ENCODE results near the gene IL10RB. TPM values are rescaled to one million over a fixed set of nuclear protein-coding genes. Genes with fewer than 3 reads are reported as not detected.
A peak's percentile ranks its signal among the peaks of the same experiment; 100 is the strongest.

The IL10RB gene
- total and polyA plus RNA-seq, 2 of the 13 experiments (the other 11 are each of a cell fraction or from before 2014, with no cell fraction given): 17.4 to 18.2 TPM

DNA sequence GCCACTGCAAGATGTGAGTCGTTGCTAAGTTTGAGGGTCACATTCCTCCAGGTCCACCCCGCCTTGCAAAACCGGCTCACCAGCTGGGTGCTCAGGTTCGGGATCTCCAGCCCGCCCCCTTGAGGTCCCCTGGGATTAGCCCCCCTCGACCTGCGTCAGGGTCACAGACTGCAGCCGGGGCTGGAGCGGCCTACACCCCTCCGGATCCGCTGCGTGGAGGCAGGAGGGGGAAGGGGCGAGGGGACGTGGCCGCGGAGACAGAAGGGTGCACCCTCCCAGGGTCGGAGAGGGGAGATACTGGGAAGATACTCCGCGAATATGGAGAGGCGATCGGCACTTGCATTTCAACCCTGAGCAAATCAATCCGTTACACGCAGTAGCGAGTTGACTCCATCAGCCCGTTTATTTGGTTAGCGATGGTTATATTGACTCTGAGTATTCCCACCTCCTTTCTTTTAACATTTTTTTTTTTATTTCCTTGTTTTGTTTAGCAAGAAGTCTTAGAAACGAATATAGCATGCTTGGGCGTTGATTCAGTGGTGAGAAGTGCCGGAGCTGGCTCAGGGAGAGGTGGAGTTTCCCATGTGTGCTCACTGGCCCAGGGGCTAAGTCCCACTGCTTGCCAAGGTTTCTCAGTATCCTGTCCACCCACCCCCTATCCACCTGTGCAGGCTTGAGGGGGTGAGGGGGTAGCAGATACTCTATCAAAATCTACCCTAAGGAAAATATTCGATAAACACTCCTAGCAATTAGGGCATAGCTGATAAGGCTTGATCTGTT lies 35.4 kb upstream of the IL10RB start (continued):
- TF ChIP-seq, protein P1, sequence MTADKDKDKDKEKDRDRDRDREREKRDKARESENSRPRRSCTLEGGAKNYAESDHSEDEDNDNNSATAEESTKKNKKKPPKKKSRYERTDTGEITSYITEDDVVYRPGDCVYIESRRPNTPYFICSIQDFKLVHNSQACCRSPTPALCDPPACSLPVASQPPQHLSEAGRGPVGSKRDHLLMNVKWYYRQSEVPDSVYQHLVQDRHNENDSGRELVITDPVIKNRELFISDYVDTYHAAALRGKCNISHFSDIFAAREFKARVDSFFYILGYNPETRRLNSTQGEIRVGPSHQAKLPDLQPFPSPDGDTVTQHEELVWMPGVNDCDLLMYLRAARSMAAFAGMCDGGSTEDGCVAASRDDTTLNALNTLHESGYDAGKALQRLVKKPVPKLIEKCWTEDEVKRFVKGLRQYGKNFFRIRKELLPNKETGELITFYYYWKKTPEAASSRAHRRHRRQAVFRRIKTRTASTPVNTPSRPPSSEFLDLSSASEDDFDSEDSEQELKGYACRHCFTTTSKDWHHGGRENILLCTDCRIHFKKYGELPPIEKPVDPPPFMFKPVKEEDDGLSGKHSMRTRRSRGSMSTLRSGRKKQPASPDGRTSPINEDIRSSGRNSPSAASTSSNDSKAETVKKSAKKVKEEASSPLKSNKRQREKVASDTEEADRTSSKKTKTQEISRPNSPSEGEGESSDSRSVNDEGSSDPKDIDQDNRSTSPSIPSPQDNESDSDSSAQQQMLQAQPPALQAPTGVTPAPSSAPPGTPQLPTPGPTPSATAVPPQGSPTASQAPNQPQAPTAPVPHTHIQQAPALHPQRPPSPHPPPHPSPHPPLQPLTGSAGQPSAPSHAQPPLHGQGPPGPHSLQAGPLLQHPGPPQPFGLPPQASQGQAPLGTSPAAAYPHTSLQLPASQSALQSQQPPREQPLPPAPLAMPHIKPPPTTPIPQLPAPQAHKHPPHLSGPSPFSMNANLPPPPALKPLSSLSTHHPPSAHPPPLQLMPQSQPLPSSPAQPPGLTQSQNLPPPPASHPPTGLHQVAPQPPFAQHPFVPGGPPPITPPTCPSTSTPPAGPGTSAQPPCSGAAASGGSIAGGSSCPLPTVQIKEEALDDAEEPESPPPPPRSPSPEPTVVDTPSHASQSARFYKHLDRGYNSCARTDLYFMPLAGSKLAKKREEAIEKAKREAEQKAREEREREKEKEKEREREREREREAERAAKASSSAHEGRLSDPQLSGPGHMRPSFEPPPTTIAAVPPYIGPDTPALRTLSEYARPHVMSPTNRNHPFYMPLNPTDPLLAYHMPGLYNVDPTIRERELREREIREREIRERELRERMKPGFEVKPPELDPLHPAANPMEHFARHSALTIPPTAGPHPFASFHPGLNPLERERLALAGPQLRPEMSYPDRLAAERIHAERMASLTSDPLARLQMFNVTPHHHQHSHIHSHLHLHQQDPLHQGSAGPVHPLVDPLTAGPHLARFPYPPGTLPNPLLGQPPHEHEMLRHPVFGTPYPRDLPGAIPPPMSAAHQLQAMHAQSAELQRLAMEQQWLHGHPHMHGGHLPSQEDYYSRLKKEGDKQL (CRISPR knock-in tag; IDR thresholded peaks at IDR 0.05; ENCODE audit: low read depth): no peak
- TF ChIP-seq HIVEP1 (CRISPR knock-in tag; IDR thresholded peaks at IDR 0.05) (no peak; the same call in 1 of the 2 replicates), SOX13 (IDR thresholded peaks at IDR 0.05) (no peak), SOX13 (CRISPR knock-in tag; conservative IDR thresholded peaks at IDR 0.05 in 1 of 2, IDR thresholded peaks at IDR 0.05 in 1 of 2) (no peak), ATM (IDR thresholded peaks at IDR 0.05; ENCODE audit: borderline replicate concordance) (no peak), ZNF816 (CRISPR knock-in tag; IDR thresholded peaks at IDR 0.05; ENCODE audit: borderline replicate concordance) (no peak), ZNF546 (CRISPR knock-in tag; conservative IDR thresholded peaks at IDR 0.05) (no peak), ZNF260 (CRISPR knock-in tag; IDR thresholded peaks at IDR 0.05; ENCODE audit: borderline replicate concordance, low read depth) (no peak), KLF12 (CRISPR knock-in tag; IDR thresholded peaks at IDR 0.05; ENCODE audit: borderline replicate concordance) (no peak), KLF9 (CRISPR knock-in tag; IDR thresholded peaks at IDR 0.05; ENCODE audit: low read depth) (no peak), RXRA (CRISPR knock-in tag; IDR thresholded peaks at IDR 0.05) (peak; percentile 24; the same call in 1 of the 2 replicates), TARDBP (CRISPR knock-in tag; IDR thresholded peaks at IDR 0.05) (no peak), ZMAT3 (CRISPR knock-in tag; conservative IDR thresholded peaks at IDR 0.05) (no peak), SMAD1 (CRISPR knock-in tag; IDR thresholded peaks at IDR 0.05; ENCODE audit: borderline replicate concordance, low read depth) (no peak)
- TF ChIP-seq, protein P2, sequence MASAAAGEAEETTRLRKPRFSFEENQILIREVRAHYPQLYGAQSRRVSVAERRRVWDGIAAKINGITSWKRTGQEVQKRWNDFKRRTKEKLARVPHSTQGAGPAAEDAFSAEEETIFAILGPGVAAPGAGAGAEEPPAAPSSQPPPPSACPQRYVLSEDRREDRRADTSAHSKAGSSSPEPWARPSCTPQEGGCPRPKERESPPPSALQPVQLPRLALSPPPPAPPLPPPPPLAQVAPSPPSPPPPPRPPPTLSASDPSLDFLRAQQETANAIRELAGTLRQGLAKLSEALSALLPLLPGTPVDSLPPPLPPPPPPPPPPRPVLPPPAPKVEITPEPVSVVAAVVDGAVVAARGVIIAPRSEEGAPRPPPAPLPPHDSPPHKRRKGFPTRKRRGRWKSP (CRISPR knock-in tag; IDR thresholded peaks at IDR 0.05): peak; percentile 53
- TF ChIP-seq, protein P3, sequence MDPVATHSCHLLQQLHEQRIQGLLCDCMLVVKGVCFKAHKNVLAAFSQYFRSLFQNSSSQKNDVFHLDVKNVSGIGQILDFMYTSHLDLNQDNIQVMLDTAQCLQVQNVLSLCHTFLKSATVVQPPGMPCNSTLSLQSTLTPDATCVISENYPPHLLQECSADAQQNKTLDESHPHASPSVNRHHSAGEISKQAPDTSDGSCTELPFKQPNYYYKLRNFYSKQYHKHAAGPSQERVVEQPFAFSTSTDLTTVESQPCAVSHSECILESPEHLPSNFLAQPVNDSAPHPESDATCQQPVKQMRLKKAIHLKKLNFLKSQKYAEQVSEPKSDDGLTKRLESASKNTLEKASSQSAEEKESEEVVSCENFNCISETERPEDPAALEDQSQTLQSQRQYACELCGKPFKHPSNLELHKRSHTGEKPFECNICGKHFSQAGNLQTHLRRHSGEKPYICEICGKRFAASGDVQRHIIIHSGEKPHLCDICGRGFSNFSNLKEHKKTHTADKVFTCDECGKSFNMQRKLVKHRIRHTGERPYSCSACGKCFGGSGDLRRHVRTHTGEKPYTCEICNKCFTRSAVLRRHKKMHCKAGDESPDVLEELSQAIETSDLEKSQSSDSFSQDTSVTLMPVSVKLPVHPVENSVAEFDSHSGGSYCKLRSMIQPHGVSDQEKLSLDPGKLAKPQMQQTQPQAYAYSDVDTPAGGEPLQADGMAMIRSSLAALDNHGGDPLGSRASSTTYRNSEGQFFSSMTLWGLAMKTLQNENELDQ (CRISPR knock-in tag; IDR thresholded peaks at IDR 0.05; ENCODE audit: borderline replicate concordance): no peak
